Effector memory CD8-positive, alpha-beta T cell (primary cell): ENCODE measurements around the gene OSBPL10.
"Not testable (repeated sequence)": the region's sequence is repeated elsewhere in the genome, so short reads cannot be mapped to it uniquely, and the experiment has no call there.

Experiments
- ATAC-seq: fragments of 150-1000 bp; cut with Tn5 transposase; replicated peaks from 2 replicates; pipeline ENCODE4 v1.10.0; 2021; ENCODE audit warnings: mild to moderate bottlenecking, moderate library complexity
- DNase-seq, 3 experiments: peaks; one replicate each; pipeline ENCODE4 v3.0.0; 2021
- H3K27ac Mint-ChIP-seq, 2 donors: one replicate each; pipeline ENCODE4 v1.8.0; 2022; ENCODE audit warnings: mild to moderate bottlenecking in 2 of 2, mixed read lengths in 2 of 2, moderate library complexity in 2 of 2
- H3K27me3 Mint-ChIP-seq, 2 donors: one replicate each; pipeline ENCODE4 v1.8.0; 2022; ENCODE audit warnings: mixed read lengths in 2 of 2
- H3K36me3 Mint-ChIP-seq: one replicate; pipeline ENCODE4 v1.8.0; 2022; ENCODE audit warnings: mild to moderate bottlenecking, moderate library complexity, mixed read lengths; ENCODE audit not compliant: insufficient read depth
- H3K4me1 Mint-ChIP-seq, 2 donors: one replicate each; pipeline ENCODE4 v1.8.0; 2022; ENCODE audit warnings: low read depth in 2 of 2, mixed read lengths in 2 of 2
- H3K4me3 Mint-ChIP-seq, 2 donors: one replicate each; pipeline ENCODE4 v1.8.0; 2022; ENCODE audit warnings: mild to moderate bottlenecking in 2 of 2, mixed read lengths in 2 of 2, moderate library complexity in 2 of 2
- H3K9me3 Mint-ChIP-seq, 2 donors: one replicate each; pipeline ENCODE4 v1.8.0; 2022; ENCODE audit warnings: mixed read lengths in 2 of 2

The OSBPL10 gene

DNA sequence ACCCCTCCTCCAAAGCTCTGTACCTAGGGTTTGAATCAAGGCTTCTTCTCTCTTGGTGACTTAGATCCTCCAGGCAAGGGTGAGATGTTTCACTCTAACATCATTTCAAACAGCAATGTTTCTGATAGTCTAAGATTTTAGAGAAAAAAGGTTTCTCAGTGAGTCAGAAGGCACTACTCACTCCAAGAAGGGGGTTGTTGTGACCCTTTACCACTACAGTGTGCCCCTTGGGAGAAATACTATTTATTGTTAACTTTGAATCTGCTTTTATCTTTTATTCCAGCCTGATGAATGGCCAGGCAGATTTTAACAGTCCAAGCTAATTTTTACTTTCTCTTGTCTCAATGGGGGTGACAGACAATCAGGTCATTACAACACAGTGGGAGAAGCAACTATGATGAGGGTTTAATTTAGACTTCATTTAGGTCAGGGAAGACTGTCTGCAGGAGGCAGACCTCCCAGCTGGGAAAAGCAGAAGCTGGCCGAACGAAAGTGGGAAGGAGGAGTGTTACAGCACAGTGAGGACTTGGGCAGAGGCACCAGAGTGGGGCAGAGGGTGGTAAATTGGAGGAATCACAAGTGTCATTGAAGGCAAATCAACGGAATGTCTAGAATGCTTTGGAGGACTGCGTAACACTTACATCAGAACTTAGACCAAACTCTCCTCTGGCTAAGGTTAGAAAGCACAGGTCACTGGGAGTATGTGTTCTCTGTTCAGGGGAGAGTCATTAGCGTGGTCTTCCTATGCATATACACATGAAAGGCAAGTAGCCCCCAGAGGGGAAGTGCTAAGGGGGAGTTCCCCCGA is 21.7 kb upstream of the OSBPL10 start:
- H3K27me3 Mint-ChIP-seq = peaks cover 49 to 80% of the 10 kb centered on the region in 2 donors
- no peak overlapping the region for H3K4me3 Mint-ChIP-seq
- no peak overlapping the region for H3K27ac Mint-ChIP-seq
- ATAC-seq (no peak), DNase-seq (no peak)
- no peaks in the 10 kb centered on the region for H3K9me3 Mint-ChIP-seq
- no peaks in the 10 kb centered on the region for H3K36me3 Mint-ChIP-seq
- peaks cover 2 to 3% of the 10 kb centered on the region in 2 donors for H3K4me1 Mint-ChIP-seq

DNA sequence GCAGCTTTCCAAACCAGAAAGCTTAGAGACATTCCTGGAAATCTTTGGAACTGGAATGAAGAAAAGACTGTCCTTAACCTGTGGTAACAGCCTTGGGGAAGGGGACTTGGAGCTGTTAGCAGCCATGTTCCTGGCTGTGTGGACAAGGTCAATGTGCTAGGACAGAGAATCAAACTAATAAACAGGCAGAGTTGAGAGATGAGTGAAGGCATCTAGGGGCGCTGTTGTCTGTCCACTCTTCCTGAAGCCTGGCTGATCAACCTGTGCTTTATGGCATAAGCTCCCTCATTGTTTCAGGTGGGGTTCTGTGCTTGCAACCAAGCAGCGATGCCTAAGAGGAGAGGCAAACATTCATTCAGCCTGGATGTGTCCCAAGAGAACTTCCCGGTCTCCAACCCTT is 19.8 kb upstream of the OSBPL10 start:
- Mint-ChIP-seq H3K4me1 (peaks cover 2 to 3% of the 10 kb centered on the region in 2 donors), H3K27me3 (peaks cover 41 to 65% of the 10 kb centered on the region in 2 donors), H3K4me3 (no peak overlapping the region), H3K9me3 (no peaks in the 10 kb centered on the region), H3K36me3 (no peaks in the 10 kb centered on the region), H3K27ac (no peak overlapping the region)
- DNase-seq (no peak), ATAC-seq (no peak)

DNA sequence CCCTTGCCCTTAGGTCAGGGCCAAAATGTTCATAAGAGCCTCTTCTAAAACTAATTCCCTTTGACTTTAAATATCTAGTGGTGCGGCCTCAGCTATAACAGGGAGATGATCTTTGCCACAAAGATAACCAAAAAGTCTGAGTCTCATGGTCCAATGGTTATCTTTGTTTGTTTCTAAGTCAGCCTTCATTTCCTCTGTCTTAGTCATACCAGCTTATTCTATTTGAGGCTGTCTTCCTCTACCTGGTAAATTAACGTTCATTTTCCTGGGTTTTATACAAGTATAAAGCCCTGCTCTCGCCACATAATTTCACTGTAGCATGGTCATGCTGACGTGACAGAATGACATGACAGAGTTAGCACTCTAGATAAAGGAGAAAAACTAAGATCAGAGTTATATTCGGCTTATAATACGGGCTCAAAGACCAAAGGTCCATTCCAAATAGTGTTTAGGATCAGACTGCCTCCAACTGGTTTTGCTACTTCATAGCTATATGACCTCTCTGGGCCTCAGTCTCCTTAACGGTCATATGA is 18.9 kb upstream of the OSBPL10 start:
- DNase-seq (no peak), ATAC-seq (no peak)
- peaks cover 41 to 56% of the 10 kb centered on the region in 2 donors for H3K27me3 Mint-ChIP-seq
- no peak overlapping the region for H3K27ac Mint-ChIP-seq
- H3K4me1 Mint-ChIP-seq = peaks cover 2 to 3% of the 10 kb centered on the region in 2 donors
- H3K36me3 Mint-ChIP-seq = no peaks in the 10 kb centered on the region
- H3K9me3 Mint-ChIP-seq = no peaks in the 10 kb centered on the region
- no peak overlapping the region for H3K4me3 Mint-ChIP-seq

DNA sequence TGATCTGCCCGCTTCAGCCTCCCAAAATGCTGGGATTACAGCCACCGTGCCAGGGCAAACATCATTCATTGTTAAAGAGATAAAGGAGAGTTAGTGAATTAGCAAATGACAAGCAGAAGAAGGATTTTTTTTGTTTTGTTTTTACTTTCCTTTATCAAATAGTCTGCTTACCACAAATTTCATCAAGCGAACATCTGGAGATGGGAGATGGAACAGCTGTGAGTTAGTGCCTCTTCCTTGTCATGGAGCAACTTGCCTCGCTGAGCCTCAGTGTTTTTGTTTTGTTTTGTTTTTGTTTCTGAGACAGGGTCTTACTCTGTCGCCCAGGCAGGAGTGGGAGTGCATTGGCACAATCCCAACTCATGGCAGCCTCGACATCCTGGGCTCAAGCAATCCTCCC is 16.4 kb upstream of the OSBPL10 start:
- Mint-ChIP-seq H3K4me3 (no peak overlapping the region), H3K9me3 (peaks cover 0 to 2% of the 10 kb centered on the region in 2 donors), H3K27me3 (peaks cover 22 to 34% of the 10 kb centered on the region in 2 donors), H3K27ac (no peak overlapping the region), H3K4me1 (no peaks in the 10 kb centered on the region), H3K36me3 (no peaks in the 10 kb centered on the region)
- no peak for ATAC-seq
- no peak for DNase-seq

DNA sequence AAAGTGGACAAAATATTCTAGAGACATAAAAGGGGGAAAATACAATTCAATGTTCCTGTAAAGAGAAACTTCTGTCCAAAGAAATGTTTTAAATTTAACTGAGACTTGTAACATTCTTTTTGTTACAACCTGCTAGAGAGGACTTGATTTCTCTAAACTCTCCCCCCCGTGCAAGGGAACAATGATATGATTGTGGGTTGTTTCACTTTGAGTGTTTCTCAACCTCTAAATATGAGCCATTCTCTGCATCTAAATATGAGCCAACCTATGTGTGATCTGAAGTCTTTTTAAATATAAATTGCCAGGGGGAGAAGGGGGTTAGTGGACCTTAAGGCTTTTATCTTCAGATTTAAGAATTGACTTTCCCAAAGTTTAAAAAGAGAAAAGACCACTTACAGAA is 15.1 kb upstream of the OSBPL10 start:
- DNase-seq (no peak), ATAC-seq (no peak)
- Mint-ChIP-seq H3K27ac (no peak overlapping the region), H3K4me3 (no peak overlapping the region), H3K4me1 (no peaks in the 10 kb centered on the region), H3K27me3 (peaks cover 15 to 25% of the 10 kb centered on the region in 2 donors), H3K9me3 (peaks cover 0 to 2% of the 10 kb centered on the region in 2 donors), H3K36me3 (no peaks in the 10 kb centered on the region)

DNA sequence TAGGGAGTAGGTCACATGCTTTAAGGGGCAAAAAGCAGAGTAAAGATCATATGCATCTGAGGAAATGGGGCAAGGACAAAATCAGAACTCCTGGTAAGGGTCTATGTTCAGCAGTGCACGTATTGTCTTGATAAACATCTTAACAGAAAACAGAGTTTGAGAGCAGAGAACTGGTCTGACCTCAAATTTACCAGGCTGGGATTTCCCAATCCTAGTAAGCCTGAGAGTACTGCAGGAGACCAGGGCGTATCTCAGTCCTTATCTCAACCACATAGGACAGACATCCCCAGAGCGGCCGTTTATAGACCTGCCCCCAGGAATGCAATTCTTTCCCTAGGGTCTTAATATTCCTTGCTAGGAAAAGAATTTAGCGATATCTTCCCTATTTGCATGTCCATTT is 14.0 kb upstream of the OSBPL10 start:
- not testable (repeated sequence) for DNase-seq, H3K9me3 Mint-ChIP-seq, H3K4me3 Mint-ChIP-seq, ATAC-seq, H3K27ac Mint-ChIP-seq, H3K36me3 Mint-ChIP-seq, H3K4me1 Mint-ChIP-seq
- H3K27me3 Mint-ChIP-seq = peaks cover 15 to 18% of the 10 kb centered on the region in 2 donors

DNA sequence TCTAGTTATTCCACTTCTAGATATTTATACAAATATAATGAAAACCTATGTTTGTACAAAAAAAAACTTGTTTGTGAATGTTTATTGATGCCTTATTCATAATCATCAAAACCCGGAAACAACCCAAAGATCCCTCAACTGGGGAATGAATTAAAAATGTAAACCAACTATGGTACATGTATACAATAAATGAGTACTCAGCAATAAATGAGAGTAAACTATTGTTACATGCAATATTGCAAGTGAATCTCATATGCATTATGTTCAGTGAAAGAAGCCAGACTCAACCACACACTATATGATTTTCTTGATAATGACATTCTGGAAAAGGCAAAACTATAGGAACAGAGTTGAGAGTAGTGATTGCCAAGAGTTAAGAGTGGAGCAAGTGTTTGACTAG is 12.8 kb upstream of the OSBPL10 start:
- Mint-ChIP-seq H3K4me1 (no peaks in the 10 kb centered on the region), H3K36me3 (no peaks in the 10 kb centered on the region), H3K9me3 (peaks cover 0 to 2% of the 10 kb centered on the region in 2 donors), H3K27me3 (peaks cover 14 to 15% of the 10 kb centered on the region in 2 donors), H3K4me3 (no peak overlapping the region), H3K27ac (no peak overlapping the region)
- DNase-seq (no peak), ATAC-seq (no peak)

DNA sequence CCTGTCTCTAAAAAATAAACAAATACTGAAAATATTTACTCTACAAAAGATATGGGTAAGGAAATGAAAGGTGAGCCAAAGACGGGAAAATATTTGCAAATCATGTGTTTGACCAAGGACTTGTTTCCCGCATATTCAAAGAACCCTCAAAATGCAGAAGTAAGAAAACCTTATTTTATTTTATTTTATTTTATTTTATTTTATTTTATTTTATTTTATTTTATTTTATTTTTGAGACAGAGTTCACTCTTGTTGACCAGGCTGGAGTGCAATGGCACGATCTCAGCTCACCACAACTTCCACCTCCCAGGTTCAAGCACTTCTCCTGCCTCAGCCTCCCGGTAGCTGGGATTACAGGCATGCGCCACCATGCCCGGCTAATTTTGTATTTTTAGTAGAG is 11.9 kb upstream of the OSBPL10 start:
- not testable (repeated sequence) for DNase-seq, H3K36me3 Mint-ChIP-seq, H3K9me3 Mint-ChIP-seq, H3K4me1 Mint-ChIP-seq, H3K27ac Mint-ChIP-seq, H3K27me3 Mint-ChIP-seq, ATAC-seq, H3K4me3 Mint-ChIP-seq

DNA sequence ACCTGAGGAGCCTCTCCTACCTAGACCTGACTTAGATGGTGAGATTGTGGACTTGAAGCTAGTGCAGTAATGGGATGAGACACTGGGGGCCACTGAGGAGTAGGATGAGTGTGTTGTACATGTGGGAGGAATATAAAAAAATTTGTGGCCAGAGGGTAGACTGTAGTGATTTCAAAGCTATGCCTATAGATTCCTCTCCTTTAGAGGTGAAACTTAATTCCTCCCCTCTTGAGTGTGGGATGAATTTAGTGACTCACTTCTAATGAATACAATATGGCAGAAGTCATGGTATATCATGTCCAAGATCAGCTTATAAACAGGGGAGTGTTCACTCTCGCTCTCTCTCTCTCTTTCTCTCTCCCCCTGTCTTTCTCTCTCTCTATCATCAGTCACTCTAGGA is 7.2 kb upstream of the OSBPL10 start:
- Mint-ChIP-seq H3K9me3 (peaks cover 0 to 2% of the 10 kb centered on the region in 2 donors), H3K4me3 (no peak overlapping the region), H3K36me3 (no peaks in the 10 kb centered on the region), H3K27ac (no peak overlapping the region), H3K27me3 (peaks cover 5 to 15% of the 10 kb centered on the region in 2 donors), H3K4me1 (no peaks in the 10 kb centered on the region)
- ATAC-seq = no peak
- DNase-seq = no peak

DNA sequence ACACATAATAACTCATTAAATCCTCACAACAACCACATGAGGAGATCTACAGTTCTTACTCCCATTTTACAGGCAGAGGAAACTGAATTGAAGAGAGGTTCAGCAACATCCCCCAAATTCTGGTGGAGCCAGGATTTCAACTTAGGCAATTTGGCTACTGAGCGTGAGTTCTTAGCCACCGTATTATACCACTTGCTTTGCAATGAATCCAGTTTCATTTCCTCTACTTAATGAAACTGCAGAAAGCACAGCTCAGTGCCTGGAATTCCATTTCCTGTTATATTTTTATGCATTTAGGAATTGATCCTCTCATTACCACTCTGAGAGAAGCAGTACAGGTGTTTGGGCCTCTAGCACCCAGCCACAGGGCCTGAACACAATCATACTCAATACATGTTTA is 4.8 kb upstream of the OSBPL10 start:
- H3K27ac Mint-ChIP-seq = no peak overlapping the region
- H3K9me3 Mint-ChIP-seq = peaks cover 0 to 2% of the 10 kb centered on the region in 2 donors
- no peaks in the 10 kb centered on the region for H3K36me3 Mint-ChIP-seq
- ATAC-seq (no peak), DNase-seq (no peak)
- peaks cover 24 to 37% of the 10 kb centered on the region in 2 donors for H3K27me3 Mint-ChIP-seq
- H3K4me3 Mint-ChIP-seq = no peak overlapping the region
- H3K4me1 Mint-ChIP-seq = peaks cover 5 to 6% of the 10 kb centered on the region in 2 donors

DNA sequence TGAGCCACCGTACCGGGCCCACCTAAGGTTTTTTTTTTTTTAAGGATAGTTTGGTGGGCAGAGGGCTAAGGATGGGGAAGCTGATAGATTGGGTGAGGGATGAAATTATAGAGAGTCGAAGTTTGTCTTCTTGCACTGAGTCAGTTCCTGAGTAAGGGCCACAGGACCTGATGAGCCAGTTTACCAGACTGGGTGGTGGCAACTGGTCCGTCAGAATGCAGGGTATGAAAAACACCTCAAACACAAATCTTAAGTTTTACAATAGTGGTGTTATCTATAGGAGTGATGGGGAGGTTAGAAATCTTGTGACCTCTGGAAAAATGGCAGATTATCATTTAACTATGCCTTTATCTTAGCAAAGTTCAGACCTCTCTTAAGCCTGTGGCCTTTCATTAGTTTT is 3.3 kb upstream of the OSBPL10 start:
- ATAC-seq (no peak), DNase-seq (no peak)
- H3K9me3 Mint-ChIP-seq = peaks cover 0 to 2% of the 10 kb centered on the region in 2 donors
- peaks cover 5 to 10% of the 10 kb centered on the region in 2 donors for H3K4me1 Mint-ChIP-seq
- no peak overlapping the region for H3K27ac Mint-ChIP-seq
- no peak overlapping the region for H3K4me3 Mint-ChIP-seq
- peaks cover 30 to 52% of the 10 kb centered on the region in 2 donors for H3K27me3 Mint-ChIP-seq
- H3K36me3 Mint-ChIP-seq = no peaks in the 10 kb centered on the region

DNA sequence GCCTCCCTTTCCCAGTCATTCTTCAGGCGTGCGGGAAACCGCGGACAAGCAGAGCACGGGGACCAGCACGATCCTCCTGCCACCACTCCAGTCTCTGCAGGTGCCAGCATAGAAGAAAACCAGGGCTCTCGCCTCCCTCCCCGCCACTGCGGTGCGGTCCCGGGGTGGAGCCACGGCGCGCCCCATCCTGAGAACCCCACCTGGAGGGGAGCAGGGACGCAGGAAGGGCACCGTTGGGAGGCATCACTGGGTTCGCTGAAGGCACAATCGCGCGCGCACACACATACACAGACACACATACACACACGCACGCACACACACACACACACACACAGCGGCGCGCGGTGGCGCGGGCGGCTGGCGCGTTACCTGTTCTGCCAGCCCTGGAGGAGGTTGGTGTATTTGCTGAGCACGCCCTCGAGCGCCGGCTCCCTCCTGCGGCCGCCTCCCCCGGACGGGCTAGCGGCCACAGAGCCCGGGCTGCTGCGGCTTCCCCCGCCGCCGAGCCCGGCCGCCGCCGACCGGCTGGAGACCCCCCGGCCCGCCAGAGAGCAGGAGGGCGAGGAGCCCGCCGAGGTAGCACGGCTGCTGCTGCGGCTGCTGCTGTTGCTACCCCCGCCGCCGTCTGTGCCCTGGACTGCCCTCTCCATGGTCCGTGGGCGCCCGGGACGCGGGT is 394 bp downstream of the OSBPL10 start:
- peaks cover 5 to 13% of the 10 kb centered on the region in 2 donors for H3K4me1 Mint-ChIP-seq
- ATAC-seq = peak; percentile 65
- no peaks in the 10 kb centered on the region for H3K36me3 Mint-ChIP-seq
- no peak overlapping the region for H3K27ac Mint-ChIP-seq
- no peaks in the 10 kb centered on the region for H3K9me3 Mint-ChIP-seq
- peak; percentile 5 to 9 (median 8) for DNase-seq
- peaks cover 53 to 89% of the 10 kb centered on the region in 2 donors for H3K27me3 Mint-ChIP-seq
- peak overlapping the region; percentile 64 to 73 for H3K4me3 Mint-ChIP-seq

DNA sequence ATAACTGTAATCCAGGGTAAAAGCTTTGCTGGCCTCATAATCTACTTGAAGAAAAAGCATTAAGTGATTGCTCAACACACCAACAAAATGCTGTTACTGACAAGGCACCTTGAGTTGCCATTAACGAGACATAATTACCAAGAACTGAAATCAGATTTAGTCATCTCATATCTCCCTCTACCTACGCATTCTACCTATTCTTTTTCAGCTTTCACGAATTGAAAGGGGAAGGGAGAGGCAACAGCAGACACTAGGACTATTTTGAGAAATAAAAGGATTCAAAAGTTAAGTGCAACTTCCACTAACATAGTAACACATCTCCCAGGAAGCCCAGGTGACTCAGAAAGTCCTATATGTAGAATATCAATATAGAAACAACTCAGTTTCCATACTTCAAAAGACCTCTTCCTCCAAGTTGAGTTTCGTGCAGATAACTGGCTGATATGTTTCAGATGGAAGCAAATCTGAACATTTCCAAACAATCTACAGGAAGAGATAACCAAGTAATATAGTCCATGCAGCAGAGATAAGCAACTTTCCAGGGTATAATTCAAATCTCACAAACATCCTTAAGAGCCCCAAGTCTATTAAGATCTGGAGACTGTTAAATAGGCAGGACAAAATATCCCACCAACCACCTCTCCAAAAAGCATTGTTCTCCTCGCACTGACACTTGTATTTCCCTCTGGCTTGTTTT is 1.9 kb downstream of the OSBPL10 start:
- no peaks in the 10 kb centered on the region for H3K36me3 Mint-ChIP-seq
- H3K4me1 Mint-ChIP-seq = peaks cover 5 to 13% of the 10 kb centered on the region in 2 donors
- H3K4me3 Mint-ChIP-seq = peak overlapping the region; percentile 11 to 30
- H3K9me3 Mint-ChIP-seq = no peaks in the 10 kb centered on the region
- DNase-seq (no peak), ATAC-seq (no peak)
- peaks cover 65 to 98% of the 10 kb centered on the region in 2 donors for H3K27me3 Mint-ChIP-seq
- H3K27ac Mint-ChIP-seq = no peak overlapping the region
